ENCODE measurements around the gene MSMB. TPM values are rescaled to one million over a fixed set of nuclear protein-coding genes. Genes with fewer than 3 reads are reported as not detected.
"Not testable (repeated sequence)": the region's sequence is repeated elsewhere in the genome, so short reads cannot be mapped to it uniquely, and the experiment has no call there.

MSMB gene
- polyA plus RNA-seq, 1 experiment: not detected

DNA sequence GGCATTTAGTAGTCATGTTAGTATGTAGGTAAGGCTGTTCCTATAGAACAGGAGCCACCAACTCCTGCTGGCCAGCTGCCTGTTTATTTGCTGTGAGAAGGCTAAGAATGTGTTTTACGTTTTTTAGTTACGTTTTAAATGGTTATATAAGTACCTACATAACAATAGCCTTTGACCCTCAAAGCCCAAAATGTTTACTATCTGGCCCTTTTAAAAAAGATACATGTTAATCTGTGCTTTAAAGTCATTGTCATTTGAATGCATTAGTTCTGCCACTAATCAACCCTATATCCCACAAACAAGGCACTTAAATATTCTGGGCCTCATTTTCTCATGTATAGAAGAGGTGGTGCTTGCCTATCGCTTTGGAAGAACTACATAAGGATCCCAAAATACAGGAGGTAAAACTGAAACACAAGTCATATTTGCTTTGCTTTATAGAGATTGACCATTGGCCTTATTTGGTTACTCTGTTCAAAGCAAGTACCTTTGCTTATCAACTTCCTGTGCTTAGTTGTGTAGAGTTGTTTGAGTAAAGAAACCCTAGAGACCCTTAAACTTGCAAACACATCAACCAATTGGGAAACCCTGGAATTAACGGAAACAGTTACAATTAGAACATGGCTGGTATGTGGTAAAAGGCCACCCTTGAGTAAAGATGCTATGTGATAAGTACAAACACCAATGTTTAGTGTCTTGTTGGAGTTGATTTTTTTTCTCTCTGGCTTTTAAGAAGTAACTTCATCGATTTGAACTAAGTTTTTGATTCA is 47.9 kb downstream of the MSMB start:
- CTCF ChIA-PET: no interaction called here

DNA sequence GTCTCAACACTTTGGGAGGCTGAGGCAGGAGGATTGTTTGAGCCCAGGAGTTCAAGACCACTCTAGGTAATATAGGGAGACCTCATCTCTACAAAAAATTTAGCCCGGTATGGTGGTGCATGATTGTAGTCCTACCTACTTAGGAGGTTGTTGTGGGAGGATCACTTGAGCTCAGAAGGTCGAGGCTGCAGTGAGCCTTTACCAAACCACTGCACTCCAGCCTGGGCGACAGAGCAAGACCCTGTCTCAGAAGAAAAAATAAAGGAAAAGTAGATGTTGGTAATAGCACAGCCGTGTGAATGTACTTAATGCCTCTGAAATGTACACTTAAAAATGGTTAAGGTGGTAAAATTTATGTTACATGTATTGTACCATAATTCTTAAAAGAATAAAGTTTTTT is 48.5 kb downstream of the MSMB start:
- H3K27me3 ChIP-seq (ENCODE audit: control insufficient read depth, insufficient read depth, low read length): no peaks in the 10 kb centered on the region
- TF ChIP-seq CTCF (IDR thresholded peaks at IDR 0.05; ENCODE audit: insufficient read depth, low read depth, low read length): no peak
- CTCF ChIA-PET: no interaction called here
- H3K4me3 ChIP-seq (ENCODE audit: low read depth, low read length): no peak overlapping the region
- POLR2A ChIA-PET: no interaction called here
- H3K36me3 ChIP-seq (ENCODE audit: control insufficient read depth, insufficient read depth, low read length): peaks cover 2% of the 10 kb centered on the region
- no peak for DNase-seq (ENCODE audit: low read depth)

More for the DNA sequence above, 47.9 kb downstream of the MSMB start:
- no peak for TF ChIP-seq CTCF (IDR thresholded peaks at IDR 0.05; ENCODE audit: insufficient read depth, low read depth, low read length)
- Histone ChIP-seq H3K27me3 (ENCODE audit: control insufficient read depth, insufficient read depth, low read length) (no peaks in the 10 kb centered on the region), H3K36me3 (ENCODE audit: control insufficient read depth, insufficient read depth, low read length) (peaks cover 5% of the 10 kb centered on the region), H3K4me3 (ENCODE audit: low read depth, low read length) (no peak overlapping the region)
- DNase-seq (ENCODE audit: low read depth): no peak
- POLR2A ChIA-PET: no interaction called here

DNA sequence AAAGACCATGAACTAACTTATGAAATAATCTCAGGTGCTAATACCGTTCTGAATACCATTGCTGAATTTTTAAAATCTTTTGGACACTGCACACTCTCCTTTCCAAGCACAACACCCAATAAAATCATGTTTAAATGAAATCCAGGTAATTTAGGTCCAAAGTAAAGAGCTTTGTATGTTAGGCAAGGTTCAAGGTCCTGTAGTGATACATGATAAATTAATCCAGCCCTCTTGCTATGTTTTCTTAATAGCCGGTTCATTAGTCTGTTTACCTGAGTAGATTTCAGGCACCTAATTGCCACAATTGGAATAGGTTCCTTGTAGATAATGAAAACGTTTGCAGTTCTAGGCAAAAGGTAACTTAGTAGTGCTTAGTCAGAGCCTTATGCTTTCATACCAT is 60.5 kb downstream of the MSMB start:
- H3K4me3 ChIP-seq (ENCODE audit: low read depth, low read length); DNase-seq (ENCODE audit: low read depth); H3K36me3 ChIP-seq (ENCODE audit: control insufficient read depth, insufficient read depth, low read length); H3K27me3 ChIP-seq (ENCODE audit: control insufficient read depth, insufficient read depth, low read length); POLR2A ChIA-PET; CTCF ChIA-PET: not testable (repeated sequence)

GRCh38 chr10:45984473-45984872 is 61.6 kb downstream of the MSMB start:
- H3K36me3 ChIP-seq (ENCODE audit: control insufficient read depth, insufficient read depth, low read length); H3K4me3 ChIP-seq (ENCODE audit: low read depth, low read length); DNase-seq (ENCODE audit: low read depth); CTCF ChIA-PET; POLR2A ChIA-PET; H3K27me3 ChIP-seq (ENCODE audit: control insufficient read depth, insufficient read depth, low read length): not testable (repeated sequence)

GRCh38 chr10:45983538-45984186 is 62.4 kb downstream of the MSMB start:
- CTCF ChIA-PET: interaction anchor here (2.1 kb wide), 1 partner anchor 46 kb away, joined by 5 read pairs; no protein-coding TSS in a partner anchor
- H3K36me3 ChIP-seq (ENCODE audit: control insufficient read depth, insufficient read depth, low read length); POLR2A ChIA-PET; H3K27me3 ChIP-seq (ENCODE audit: control insufficient read depth, insufficient read depth, low read length); H3K4me3 ChIP-seq (ENCODE audit: low read depth, low read length); DNase-seq (ENCODE audit: low read depth): not testable (repeated sequence)
- TF ChIP-seq CTCF (IDR thresholded peaks at IDR 0.05; ENCODE audit: insufficient read depth, low read depth, low read length): peak; percentile 39

Small RNAs within 50 kb of the gene (small RNA-seq; reads per million reads assigned to genes)
- gene SNORA74C-1 (ENCODE audit: insufficient read length, low read depth, low replicate concordance): not detected

Other genes with a start within 250 kb of the MSMB start
- gene AGAP4, start 198.8 kb downstream of the MSMB start, polyA plus RNA-seq (2011; rRNA removed): 6.6 and 7.2 TPM in 2 replicates
- 52.5 and 107 TPM in 2 replicates for gene TIMM23, start 73.8 kb downstream of the MSMB start, polyA plus RNA-seq (2011; rRNA removed)
- 108 and 156 TPM in 2 replicates for gene NCOA4, start 15.6 kb downstream of the MSMB start, polyA plus RNA-seq (2011; rRNA removed)
- gene ANTXRL, start 240.7 kb upstream of the MSMB start, polyA plus RNA-seq (2011; rRNA removed): not detected in 2 replicates

Measured in BJ (cell line).